B cell (primary cell): ENCODE results near the gene CASKIN1. TPM values are rescaled to one million over a fixed set of nuclear protein-coding genes. Genes with fewer than 3 reads are reported as not detected.
A peak's percentile ranks its signal among the peaks of the same experiment; 100 is the strongest.

Experiments used
- ATAC-seq: fragments of 200-7000 bp; cut with Tn5 transposase; one replicate; pipeline ENCODE4 v1.10.0; 2021; ENCODE audit warnings: low read depth, mild to moderate bottlenecking, moderate number of reproducible peaks, moderate library complexity
- CTCF ChIA-PET: fragments of 350-600 bp; sonication (Branson Sonifier 250); formaldehyde crosslinking; loops from one replicate; lab custom pipeline; 2021; ENCODE audit warnings: antibody characterized with exemption, inconsistent platforms; lab: Charles Lee
- POLR2A ChIA-PET: fragments of 350-600 bp; sonication (Branson Sonifier 250); formaldehyde crosslinking; loops from one replicate; lab custom pipeline; 2021; ENCODE audit warnings: antibody characterized with exemption; lab: Charles Lee
- DNase-seq: peaks from one replicate; pipeline ENCODE4 v3.0.0; 2013
- H2AFZ ChIP-seq: 2 replicates; pipeline ENCODE4 v1.6.1; 2012; ENCODE audit warnings: mild to moderate bottlenecking, low read depth, low read length; ENCODE audit not compliant: insufficient read depth, poor library complexity, severe bottlenecking
- H3K27ac ChIP-seq, 2 donors: 1 replicate in 1 of 2; 2 replicates in 1 of 2; pipeline ENCODE4 v1.5.1; 2012 to 2013; ENCODE audit warnings: low read length in 2 of 2, mild to moderate bottlenecking in 2 of 2, moderate library complexity in 1 of 2
- H3K27me3 ChIP-seq, 4 experiments: fragments of 200-600 bp in 1 of 4; sonication (generic) in 1 of 4; replicated peaks in 1 of 4; 1 replicate in 2 of 4; 2 replicates in 2 of 4; pipeline versions ENCODE4 v1.6.1 to v1.7.0; 2013 to 2016; ENCODE audit warnings: low read length in 3 of 4, mild to moderate bottlenecking in 2 of 4, mixed read lengths in 1 of 4, moderate library complexity in 1 of 4; ENCODE audit not compliant: insufficient read depth in 4 of 4, control insufficient read depth in 3 of 4; ENCODE audit errors: control extremely low read depth in 1 of 4
- H3K36me3 ChIP-seq, 2 experiments: replicated peaks in 1 of 2; 1 replicate in 1 of 2; 2 replicates in 1 of 2; pipeline versions ENCODE4 v1.6.1 to v1.7.1; 2013; ENCODE audit warnings: low read length in 1 of 2; ENCODE audit not compliant: insufficient read depth in 2 of 2, control insufficient read depth in 1 of 2; ENCODE audit errors: control extremely low read depth in 1 of 2, extremely low read depth in 1 of 2
- H3K4me1 ChIP-seq, 2 donors: fragments of 200-600 bp in 1 of 2; sonication (generic) in 1 of 2; 1 replicate in 1 of 2; 2 replicates in 1 of 2; pipeline versions ENCODE4 v1.5.1 to v1.6.1; 2013 to 2017; ENCODE audit warnings: low read length in 2 of 2; ENCODE audit not compliant: control insufficient read depth in 2 of 2, insufficient read depth in 2 of 2
- H3K4me2 ChIP-seq: replicated peaks from 2 replicates; pipeline ENCODE3; 2012; ENCODE audit warnings: mild to moderate bottlenecking, low read depth, low read length; ENCODE audit not compliant: poor library complexity, severe bottlenecking
- H3K4me3 ChIP-seq, 5 experiments: fragments of 200-600 bp in 1 of 5; sonication (generic) in 1 of 5; 1 replicate in 3 of 5; 2 replicates in 2 of 5; pipeline versions ENCODE4 v1.5.1 to v1.7.0; 2011 to 2016; ENCODE audit warnings: low read length in 4 of 5, mild to moderate bottlenecking in 4 of 5, low read depth in 2 of 5, control low read depth in 1 of 5, moderate library complexity in 1 of 5; ENCODE audit not compliant: insufficient read depth in 1 of 5; ENCODE audit errors: control extremely low read depth in 1 of 5, extremely low read depth in 1 of 5
- H3K79me2 ChIP-seq: fragments of 200-600 bp; sonication (generic); one replicate; pipeline ENCODE4 v1.6.0; 2016; ENCODE audit warnings: low read length; ENCODE audit not compliant: control insufficient read depth, insufficient read depth
- H3K9ac ChIP-seq: fragments of 200-600 bp; sonication (generic); 2 replicates; pipeline ENCODE4 v1.6.1; 2017; ENCODE audit warnings: mild to moderate bottlenecking, low read length, moderate library complexity
- H3K9me3 ChIP-seq, 3 donors: one replicate each; pipeline versions ENCODE4 v1.6.1 to v1.7.1; 2013; ENCODE audit warnings: low read length in 2 of 3; ENCODE audit not compliant: control insufficient read depth in 2 of 3, insufficient read depth in 1 of 3; ENCODE audit errors: control extremely low read depth in 1 of 3
- H4K20me1 ChIP-seq: 2 replicates; pipeline ENCODE4 v1.6.0; 2012; ENCODE audit warnings: mild to moderate bottlenecking, low read length; ENCODE audit not compliant: insufficient read depth, control insufficient read depth, poor library complexity, severe bottlenecking
- H3K27ac Mint-ChIP-seq: one replicate; pipeline ENCODE4 v1.8.0; 2021; ENCODE audit warnings: mixed read lengths
- H3K27me3 Mint-ChIP-seq: one replicate; pipeline ENCODE4 v1.8.0; 2021; ENCODE audit warnings: mixed read lengths
- H3K4me1 Mint-ChIP-seq: one replicate; pipeline ENCODE4 v1.8.0; 2021; ENCODE audit warnings: mixed read lengths
- H3K4me3 Mint-ChIP-seq: one replicate; pipeline ENCODE4 v1.8.0; 2021; ENCODE audit warnings: mixed read lengths
- H3K9me3 Mint-ChIP-seq: one replicate; pipeline ENCODE4 v1.8.0; 2022; ENCODE audit warnings: mixed read lengths; ENCODE audit not compliant: insufficient read depth
- CTCF ChIP-seq: fragments of 200-600 bp; IDR thresholded peaks from one replicate; pipeline ENCODE4 v1.8.0; 2022; ENCODE audit warnings: antibody characterized with exemption, mild to moderate bottlenecking
- EZH2 ChIP-seq: IDR thresholded peaks from 2 replicates; pipeline ENCODE4 v1.6.1; 2012; ENCODE audit warnings: borderline replicate concordance, low read depth, mild to moderate bottlenecking, moderate library complexity, low read length; ENCODE audit not compliant: insufficient read depth, poor library complexity, severe bottlenecking
- WGBS: methylation state at CpG from one replicate; pipeline ENCODE4 v1.1.5; 2013; ENCODE audit warnings: missing lambda C conversion rate; ENCODE audit not compliant: insufficient coverage; 5-methylcytosine and 5-hydroxymethylcytosine counted together
- intact Hi-C: fragments of 100-400 bp; cut with micrococcal nuclease; formaldehyde crosslinking; loops from one replicate; pipeline ENCODE4 v1.10.0; 2022
- polyA plus RNA-seq: library from polyadenylated mRNA; depleted of rRNA; stranded (reverse); fragments of >200 nt; gene quantifications from 2 replicates; pipeline ENCODE4 v1.2.3, GENCODE V29; 2012
- total RNA-seq, 2 donors: library from RNA; stranded (reverse); fragments of 120-200 nt in 1 of 2; gene quantifications; 1 replicate in 1 of 2; 2 replicates in 1 of 2; pipeline versions ENCODE4 v1.2.3 to v1.2.4, GENCODE V29; 2013 to 2022

CASKIN1 gene
- total and polyA plus RNA-seq, 2 donors (not counting 1 experiment from before 2014, with no cell fraction given), result 0.01 TPM; not detected in 1

GRCh38 chr16:2226245-2226793, 29.9 kb upstream of the CASKIN1 start:
- Histone ChIP-seq H3K27ac (no peak overlapping the region), H3K4me3 (no peak overlapping the region), H3K4me2 (no peak overlapping the region), H4K20me1 (peaks cover 42% of the 10 kb centered on the region), H3K4me1 (peaks cover 6 to 16% of the 10 kb centered on the region in 2 donors), H3K9me3 (peaks cover 0 to 2% (median 0%) of the 10 kb centered on the region in 3 donors), H2AFZ (no peak overlapping the region), H3K9ac (no peak overlapping the region), H3K27me3 (no peaks in the 10 kb centered on the region), H3K79me2 (peaks cover 48% of the 10 kb centered on the region), H3K36me3 (peaks cover 0 to 24% of the 10 kb centered on the region in 2 experiments)
- Mint-ChIP-seq H3K4me1 (peaks cover 25% of the 10 kb centered on the region), H3K9me3 (no peaks in the 10 kb centered on the region), H3K27ac (no peak overlapping the region), H3K4me3 (peak overlapping the region; percentile 23), H3K27me3 (no peaks in the 10 kb centered on the region)
- TF ChIP-seq CTCF, result no peak
- no peak for TF ChIP-seq EZH2
- intact Hi-C loops, result no loop called here
- no peak for DNase-seq
- POLR2A ChIA-PET, result no interaction called here
- CTCF ChIA-PET, result interaction anchor here (0.6 to 0.8 kb wide), 2 partner anchors 25 to 261 kb away, joined by 3 read pairs; partner anchors contain the start of gene ECI1
- ATAC-seq, result no peak
- WGBS, result 83% methylated on average over 8 of the region's 9 CpGs

GRCh38 chr16:2223942-2224486, 27.6 kb upstream of the CASKIN1 start:
- POLR2A ChIA-PET, result interaction anchor here (1.5 kb wide), 1 partner anchor 28 kb away, joined by 4 read pairs; the partner anchor contains the start of gene ECI1
- 4% methylated on average over 19 of the region's 22 CpGs for WGBS
- peaks cover 6 to 16% of the 10 kb centered on the region in 2 donors for H3K4me1 ChIP-seq
- H3K36me3 ChIP-seq, result peaks cover 0 to 10% of the 10 kb centered on the region in 2 experiments
- DNase-seq (no peak), ATAC-seq (no peak)
- H2AFZ ChIP-seq, result peak overlapping the region; percentile 97
- Mint-ChIP-seq H3K9me3 (no peaks in the 10 kb centered on the region), H3K27ac (peak overlapping the region; percentile 20), H3K27me3 (no peaks in the 10 kb centered on the region), H3K4me1 (peaks cover 25% of the 10 kb centered on the region), H3K4me3 (peak overlapping the region; percentile 76)
- peaks cover 48% of the 10 kb centered on the region for H3K79me2 ChIP-seq
- H3K9ac ChIP-seq, result peak overlapping the region; percentile 85
- H3K27me3 ChIP-seq, result no peaks in the 10 kb centered on the region
- H3K9me3 ChIP-seq, result peaks cover 0 to 2% (median 0%) of the 10 kb centered on the region in 3 donors
- H3K4me3 ChIP-seq, result peak overlapping the region; percentile 51 to 92 (median 82)
- H4K20me1 ChIP-seq, result peaks cover 19% of the 10 kb centered on the region
- TF ChIP-seq CTCF (no peak), EZH2 (no peak)
- H3K27ac ChIP-seq, result peak overlapping the region; percentile 47 to 85
- intact Hi-C loops, result loop anchor here (1.0 to 2.0 kb wide), 6 partner anchors 9 to 201 kb away; partner anchors contain the start of genes ECI1, MLST8, RNPS1 and TRAF7
- CTCF ChIA-PET, result no interaction called here
- H3K4me2 ChIP-seq, result peak overlapping the region; percentile 95
